SK-N-SH (cell line): ENCODE data around the gene SCARF2. TPM values are rescaled to one million over a fixed set of nuclear protein-coding genes. Genes with fewer than 3 reads are reported as not detected.

Experiments used
- CTCF ChIA-PET: fragments of 300-600, 350-600 bp; formaldehyde crosslinking; extraction: SDS; loops from one replicate; lab custom pipeline; 2021; lab: Yijun Ruan, JAX
- POLR2A ChIA-PET: fragments of 350-600 bp; sonication (Branson Sonifier 250); formaldehyde crosslinking; extraction: SDS; loops from one replicate; lab custom pipeline; 2020; ENCODE audit warnings: antibody characterized with exemption, inconsistent platforms; lab: Yijun Ruan, JAX
- DNase-seq: peaks from one replicate; pipeline ENCODE4 v3.0.0; 2012
- H2AFZ ChIP-seq: fragments of 200-600 bp; sonication (generic); 2 replicates; pipeline ENCODE4 v1.8.1; 2016; ENCODE audit warnings: antibody characterized with exemption, mild to moderate bottlenecking, low read depth
- H3F3A ChIP-seq: fragments of 200-600 bp; sonication (generic); replicated peaks from 2 replicates; pipeline ENCODE3; 2016; ENCODE audit warnings: antibody characterized with exemption, mild to moderate bottlenecking; ENCODE audit not compliant: insufficient read depth
- H3K27ac ChIP-seq, 2 experiments: fragments of 200-500 bp in 1 of 2; fragments of 200-600 bp in 1 of 2; sonication (Bioruptor generic) in 1 of 2; sonication (generic), shearing (Covaris generic) in 1 of 2; 2 replicates each; pipeline versions ENCODE4 v1.5.1 to v1.6.1; 2014 to 2016; ENCODE audit warnings: low read depth in 2 of 2, inconsistent platforms in 1 of 2, low read length in 1 of 2, mild to moderate bottlenecking in 1 of 2, mixed read lengths in 1 of 2
- H3K27me3 ChIP-seq: fragments of 200-600 bp; sonication (generic), shearing (Covaris generic); 2 replicates; pipeline ENCODE4 v1.6.1; 2016; ENCODE audit warnings: mixed run types; ENCODE audit not compliant: insufficient read depth
- H3K36me3 ChIP-seq, 2 experiments: fragments of 200-500 bp in 1 of 2; fragments of 200-600 bp in 1 of 2; sonication (Bioruptor generic) in 1 of 2; sonication (generic) in 1 of 2; replicated peaks in 1 of 2; 2 replicates each; pipeline versions ENCODE3 to v1.5.1; 2014 to 2016; ENCODE audit warnings: low read length in 1 of 2, mild to moderate bottlenecking in 1 of 2; ENCODE audit not compliant: insufficient read depth in 2 of 2, control insufficient read depth in 1 of 2
- H3K4me1 ChIP-seq, 2 experiments: fragments of 200-500 bp in 1 of 2; fragments of 200-600 bp in 1 of 2; sonication (Bioruptor generic) in 1 of 2; sonication (generic), shearing (Covaris generic) in 1 of 2; 2 replicates each; pipeline versions ENCODE4 v1.5.1 to v1.6.1; 2014 to 2016; ENCODE audit warnings: low read depth in 1 of 2, low read length in 1 of 2, mixed run types in 1 of 2; ENCODE audit not compliant: insufficient read depth in 2 of 2, control insufficient read depth in 1 of 2
- H3K4me2 ChIP-seq: fragments of 200-600 bp; sonication (generic), shearing (Covaris generic); 2 replicates; pipeline ENCODE4 v1.6.1; 2017; ENCODE audit warnings: mixed run types
- H3K4me3 ChIP-seq, 2 experiments: fragments of 200-500 bp in 1 of 2; fragments of 200-600 bp in 1 of 2; sonication (Bioruptor generic) in 1 of 2; sonication (generic), shearing (Covaris generic) in 1 of 2; 2 replicates each; pipeline versions ENCODE4 v1.5.1 to v1.8.1; 2014 to 2016; ENCODE audit warnings: low read depth in 2 of 2, inconsistent platforms in 1 of 2, low read length in 1 of 2, mild to moderate bottlenecking in 1 of 2, mixed read lengths in 1 of 2, moderate library complexity in 1 of 2
- H3K79me2 ChIP-seq: fragments of 200-600 bp; sonication (generic); 2 replicates; pipeline ENCODE4 v1.8.1; 2017; ENCODE audit warnings: mild to moderate bottlenecking; ENCODE audit not compliant: insufficient read depth
- H3K9ac ChIP-seq: fragments of 200-600 bp; sonication (generic); 2 replicates; pipeline ENCODE4 v1.6.1; 2017; ENCODE audit warnings: mixed run types
- H3K9me2 ChIP-seq: fragments of 200-600 bp; sonication (generic); 2 replicates; pipeline ENCODE4 v1.6.1; 2017; ENCODE audit warnings: mixed run types
- H3K9me3 ChIP-seq: fragments of 200-600 bp; sonication (generic); 2 replicates; pipeline ENCODE4 v1.6.1; 2017; ENCODE audit warnings: mixed run types, mild to moderate bottlenecking, moderate library complexity
- H4K20me1 ChIP-seq: fragments of 200-600 bp; sonication (generic); 2 replicates; pipeline ENCODE4 v1.6.1; 2017; ENCODE audit warnings: mild to moderate bottlenecking, mixed run types; ENCODE audit not compliant: insufficient read depth
- CHD2 ChIP-seq: fragments of 150-350 bp; IDR thresholded peaks from 2 replicates; pipeline ENCODE4 v1.6.1; 2018; ENCODE audit warnings: low read length; ENCODE audit not compliant: partially characterized antibody
- ELF1 ChIP-seq: IDR thresholded peaks from 2 replicates; pipeline ENCODE4 v1.4.0; 2012
- EZH2phosphoT487 ChIP-seq: fragments of 200-600 bp; sonication (generic); IDR thresholded peaks from 2 replicates; pipeline ENCODE4 v1.6.1; 2017; ENCODE audit warnings: low read depth, mixed run types, mild to moderate bottlenecking, antibody characterized with exemption, moderate library complexity, borderline replicate concordance
- FOSL2 ChIP-seq: IDR thresholded peaks from 2 replicates; pipeline ENCODE4 v1.4.0; 2012; ENCODE audit warnings: low read depth, mild to moderate bottlenecking, moderate library complexity, borderline replicate concordance
- FOXM1 ChIP-seq: IDR thresholded peaks from 2 replicates; pipeline ENCODE4 v1.4.0; 2012; ENCODE audit warnings: low read depth, mild to moderate bottlenecking
- GABPA ChIP-seq: IDR thresholded peaks from 2 replicates; pipeline ENCODE4 v1.4.0; 2012; ENCODE audit warnings: low read depth, mild to moderate bottlenecking
- GATA2 ChIP-seq: sonication (generic); formaldehyde crosslinking; IDR thresholded peaks from 2 replicates; pipeline ENCODE4 v1.5.0; 2020; ENCODE audit warnings: mild to moderate bottlenecking, missing genetic modification reagents
- JUND ChIP-seq: IDR thresholded peaks from 2 replicates; pipeline ENCODE4 v1.4.0; 2012
- MXI1 ChIP-seq: IDR thresholded peaks from 2 replicates; pipeline ENCODE4 v1.6.1; 2012; ENCODE audit warnings: mild to moderate bottlenecking, low read depth, low read length, improper control_type of control experiment
- NRF1 ChIP-seq: IDR thresholded peaks from 2 replicates; pipeline ENCODE4 v1.6.1; 2012; ENCODE audit warnings: low read depth, mild to moderate bottlenecking, low read length
- POLR2AphosphoS5 ChIP-seq: IDR thresholded peaks from 2 replicates; pipeline ENCODE4 v1.6.1; 2012; ENCODE audit warnings: low read depth, low read length
- RCOR1 ChIP-seq: fragments of 150-350 bp; IDR thresholded peaks from 2 replicates; pipeline ENCODE4 v1.6.1; 2017; ENCODE audit warnings: antibody characterized with exemption, low read length
- SIN3A ChIP-seq: IDR thresholded peaks from 2 replicates; pipeline ENCODE4 v1.6.1; 2012; ENCODE audit warnings: low read depth, mild to moderate bottlenecking, low read length, moderate library complexity, borderline replicate concordance
- SMC3 ChIP-seq: IDR thresholded peaks from 2 replicates; pipeline ENCODE4 v1.6.1; 2012; ENCODE audit warnings: low read depth, low read length, improper control_type of control experiment
- TEAD4 ChIP-seq: IDR thresholded peaks from 2 replicates; pipeline ENCODE4 v1.4.0; 2012; ENCODE audit warnings: mild to moderate bottlenecking, borderline replicate concordance; ENCODE audit not compliant: insufficient read depth
- YY1 ChIP-seq: IDR thresholded peaks from 2 replicates; pipeline ENCODE4 v1.4.0; 2012; ENCODE audit warnings: low read depth, mild to moderate bottlenecking
- WGBS: methylation state at CpG from one replicate; pipeline ENCODE4 v1.1.6; 2017; ENCODE audit warnings: low lambda C conversion rate; 5-methylcytosine and 5-hydroxymethylcytosine counted together
- polyA plus RNA-seq, 3 experiments: library from polyadenylated mRNA; depleted of rRNA; stranded (reverse); fragments of >200 nt; gene quantifications; 2 replicates each; pipeline ENCODE4 v1.2.3, GENCODE V29; 2012
- TF ChIP-seq, protein P1 (sequence below): fragments of 150-350 bp; IDR thresholded peaks from 2 replicates; pipeline ENCODE4 v1.6.1; 2017; ENCODE audit warnings: antibody characterized with exemption, low read length, low read depth, borderline replicate concordance
- TF ChIP-seq, protein P2 (sequence below): IDR thresholded peaks from 2 replicates; pipeline ENCODE4 v1.4.0; 2012; ENCODE audit warnings: low read depth
- TF ChIP-seq, protein P3 (sequence below): IDR thresholded peaks from 2 replicates; pipeline ENCODE4 v1.4.0; 2012; ENCODE audit warnings: low read depth, borderline replicate concordance
- TF ChIP-seq, protein P4 (sequence below): IDR thresholded peaks from 2 replicates; pipeline ENCODE4 v1.4.0; 2012; ENCODE audit warnings: low read depth, borderline replicate concordance
- TF ChIP-seq, protein P5 (sequence below): fragments of 150-350 bp; IDR thresholded peaks from 2 replicates; pipeline ENCODE4 v1.6.1; 2016; ENCODE audit warnings: mild to moderate bottlenecking, low read depth, low read length

Gene SCARF2
- polyA plus RNA-seq, 1 of the 3 experiments (the other 2 are of a cell fraction), result 49.0 TPM

DNA sequence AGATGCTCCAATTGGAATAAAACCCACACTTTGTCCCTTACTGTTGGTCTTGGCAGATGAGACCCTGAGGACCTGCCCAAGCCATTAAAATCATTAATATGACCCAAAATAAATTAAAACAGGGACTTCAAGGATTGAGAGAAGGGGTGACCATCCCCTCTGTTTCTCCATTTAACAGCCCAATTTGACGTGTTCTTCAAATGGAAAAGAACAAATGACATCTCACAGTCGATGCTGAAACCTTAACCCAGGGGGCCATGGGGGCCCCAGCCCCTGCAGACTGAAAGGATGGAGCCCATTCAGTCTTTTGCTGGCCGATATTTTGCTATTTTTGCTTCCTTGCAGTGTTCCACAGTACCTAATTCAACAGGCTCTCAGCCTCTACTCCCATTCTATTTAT lies 23.2 kb downstream of the SCARF2 start:
- H3K4me1 ChIP-seq, result no peaks in the 10 kb centered on the region; a peak in 1 of 4 replicates
- no peaks in the 10 kb centered on the region for H3K36me3 ChIP-seq
- no peak overlapping the region for H2AFZ ChIP-seq
- no peaks in the 10 kb centered on the region for H3K79me2 ChIP-seq
- no peaks in the 10 kb centered on the region for H3F3A ChIP-seq
- H3K9me3 ChIP-seq, result no peaks in the 10 kb centered on the region
- H3K4me2 ChIP-seq, result no peak overlapping the region
- CTCF ChIA-PET, result no interaction called here
- DNase-seq, result no peak
- no peak overlapping the region for H3K9ac ChIP-seq
- POLR2A ChIA-PET, result no interaction called here
- H3K4me3 ChIP-seq, result no peak overlapping the region
- H3K9me2 ChIP-seq, result no peaks in the 10 kb centered on the region
- 50% methylated on average over 3 of the region's 3 CpGs for WGBS
- no peaks in the 10 kb centered on the region for H3K27me3 ChIP-seq
- H3K27ac ChIP-seq, result no peak overlapping the region
- H4K20me1 ChIP-seq, result no peaks in the 10 kb centered on the region
- TF ChIP-seq FOXM1 (no peak), FOSL2 (no peak), RCOR1 (no peak), SIN3A (no peak), JUND (no peak), GATA2 (CRISPR knock-in tag) (no peak), EZH2phosphoT487 (no peak), NRF1 (no peak), TEAD4 (no peak), YY1 (no peak), POLR2AphosphoS5 (no peak), CHD2 (no peak), SMC3 (no peak), MXI1 (no peak), ELF1 (no peak)
- TF ChIP-seq, protein P1, sequence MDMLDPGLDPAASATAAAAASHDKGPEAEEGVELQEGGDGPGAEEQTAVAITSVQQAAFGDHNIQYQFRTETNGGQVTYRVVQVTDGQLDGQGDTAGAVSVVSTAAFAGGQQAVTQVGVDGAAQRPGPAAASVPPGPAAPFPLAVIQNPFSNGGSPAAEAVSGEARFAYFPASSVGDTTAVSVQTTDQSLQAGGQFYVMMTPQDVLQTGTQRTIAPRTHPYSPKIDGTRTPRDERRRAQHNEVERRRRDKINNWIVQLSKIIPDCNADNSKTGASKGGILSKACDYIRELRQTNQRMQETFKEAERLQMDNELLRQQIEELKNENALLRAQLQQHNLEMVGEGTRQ, result no peak
- TF ChIP-seq, protein P2, sequence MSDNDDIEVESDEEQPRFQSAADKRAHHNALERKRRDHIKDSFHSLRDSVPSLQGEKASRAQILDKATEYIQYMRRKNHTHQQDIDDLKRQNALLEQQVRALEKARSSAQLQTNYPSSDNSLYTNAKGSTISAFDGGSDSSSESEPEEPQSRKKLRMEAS, result no peak
- TF ChIP-seq, protein P3, sequence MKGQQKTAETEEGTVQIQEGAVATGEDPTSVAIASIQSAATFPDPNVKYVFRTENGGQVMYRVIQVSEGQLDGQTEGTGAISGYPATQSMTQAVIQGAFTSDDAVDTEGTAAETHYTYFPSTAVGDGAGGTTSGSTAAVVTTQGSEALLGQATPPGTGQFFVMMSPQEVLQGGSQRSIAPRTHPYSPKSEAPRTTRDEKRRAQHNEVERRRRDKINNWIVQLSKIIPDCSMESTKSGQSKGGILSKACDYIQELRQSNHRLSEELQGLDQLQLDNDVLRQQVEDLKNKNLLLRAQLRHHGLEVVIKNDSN, result no peak
- TF ChIP-seq, all 33 proteins: peak for 0

DNA sequence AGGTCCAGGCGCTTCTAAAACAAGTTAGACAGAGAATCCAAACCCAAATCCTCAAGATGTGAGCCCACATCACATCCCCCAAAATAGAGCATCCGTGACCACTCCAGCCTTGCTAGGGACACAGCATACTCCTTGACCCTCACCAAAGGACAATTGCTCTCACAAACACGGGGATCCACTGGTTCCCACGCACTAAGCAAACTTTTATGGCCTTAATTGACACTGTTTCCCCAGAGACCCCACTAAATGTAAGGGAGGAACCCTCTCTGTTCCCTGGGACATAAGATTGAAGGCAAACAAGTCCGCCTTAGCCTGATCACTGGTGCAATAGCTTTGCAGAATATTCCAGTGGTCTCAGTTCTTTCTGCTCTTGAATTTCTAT lies 23.6 kb downstream of the SCARF2 start:
- H3K4me1 ChIP-seq, result no peaks in the 10 kb centered on the region; a peak in 1 of 4 replicates
- H3K9me3 ChIP-seq, result no peaks in the 10 kb centered on the region
- 83% methylated on average over 5 of the region's 5 CpGs for WGBS
- H3K27ac ChIP-seq, result no peak overlapping the region
- no peak overlapping the region for H3K4me3 ChIP-seq
- H4K20me1 ChIP-seq, result no peaks in the 10 kb centered on the region
- H2AFZ ChIP-seq, result no peak overlapping the region
- no peaks in the 10 kb centered on the region for H3F3A ChIP-seq
- CTCF ChIA-PET, result no interaction called here
- TF ChIP-seq MXI1 (no peak), SMC3 (no peak), GABPA (no peak), NRF1 (no peak), GATA2 (CRISPR knock-in tag) (no peak), ELF1 (no peak)
- TF ChIP-seq, protein P4, sequence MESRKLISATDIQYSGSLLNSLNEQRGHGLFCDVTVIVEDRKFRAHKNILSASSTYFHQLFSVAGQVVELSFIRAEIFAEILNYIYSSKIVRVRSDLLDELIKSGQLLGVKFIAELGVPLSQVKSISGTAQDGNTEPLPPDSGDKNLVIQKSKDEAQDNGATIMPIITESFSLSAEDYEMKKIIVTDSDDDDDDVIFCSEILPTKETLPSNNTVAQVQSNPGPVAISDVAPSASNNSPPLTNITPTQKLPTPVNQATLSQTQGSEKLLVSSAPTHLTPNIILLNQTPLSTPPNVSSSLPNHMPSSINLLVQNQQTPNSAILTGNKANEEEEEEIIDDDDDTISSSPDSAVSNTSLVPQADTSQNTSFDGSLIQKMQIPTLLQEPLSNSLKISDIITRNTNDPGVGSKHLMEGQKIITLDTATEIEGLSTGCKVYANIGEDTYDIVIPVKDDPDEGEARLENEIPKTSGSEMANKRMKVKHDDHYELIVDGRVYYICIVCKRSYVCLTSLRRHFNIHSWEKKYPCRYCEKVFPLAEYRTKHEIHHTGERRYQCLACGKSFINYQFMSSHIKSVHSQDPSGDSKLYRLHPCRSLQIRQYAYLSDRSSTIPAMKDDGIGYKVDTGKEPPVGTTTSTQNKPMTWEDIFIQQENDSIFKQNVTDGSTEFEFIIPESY, result no peak
- TF ChIP-seq, protein P2, result no peak
- TF ChIP-seq, protein P5, sequence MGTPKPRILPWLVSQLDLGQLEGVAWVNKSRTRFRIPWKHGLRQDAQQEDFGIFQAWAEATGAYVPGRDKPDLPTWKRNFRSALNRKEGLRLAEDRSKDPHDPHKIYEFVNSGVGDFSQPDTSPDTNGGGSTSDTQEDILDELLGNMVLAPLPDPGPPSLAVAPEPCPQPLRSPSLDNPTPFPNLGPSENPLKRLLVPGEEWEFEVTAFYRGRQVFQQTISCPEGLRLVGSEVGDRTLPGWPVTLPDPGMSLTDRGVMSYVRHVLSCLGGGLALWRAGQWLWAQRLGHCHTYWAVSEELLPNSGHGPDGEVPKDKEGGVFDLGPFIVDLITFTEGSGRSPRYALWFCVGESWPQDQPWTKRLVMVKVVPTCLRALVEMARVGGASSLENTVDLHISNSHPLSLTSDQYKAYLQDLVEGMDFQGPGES, result no peak
- TF ChIP-seq, protein P1, result no peak
- H3K4me2 ChIP-seq, result no peak overlapping the region
- H3K9me2 ChIP-seq, result no peaks in the 10 kb centered on the region
- no peaks in the 10 kb centered on the region for H3K36me3 ChIP-seq
- no peak for DNase-seq
- POLR2A ChIA-PET, result no interaction called here
- H3K79me2 ChIP-seq, result no peaks in the 10 kb centered on the region
- no peak overlapping the region for H3K9ac ChIP-seq
- H3K27me3 ChIP-seq, result no peaks in the 10 kb centered on the region
